ENCODE measurements around the gene GMNN.

GRCh38 chr6:24759718-24760117, 15.0 kb upstream of the GMNN start:
- TF ChIP-seq CTCF (IDR thresholded peaks at IDR 0.05) (no peak), POLR2A (IDR thresholded peaks at IDR 0.05) (no peak), EP300 (IDR thresholded peaks at IDR 0.05) (no peak)

All from tibial nerve (tissue), 4 donors.